Testis (tissue), 2 donors: ENCODE data around the gene WEE2.

Source experiments
- POLR2A ChIP-seq: fragments of 450-650 bp; IDR thresholded peaks from one replicate; pipeline ENCODE4 v1.6.1; 2017; ENCODE audit warnings: antibody characterized with exemption, mild to moderate bottlenecking, moderate library complexity
- TF ChIP-seq, protein P1 (sequence below), 3 experiments: fragments of 450-650 bp in 2 of 3; fragments of 200-600 bp in 1 of 3; sonication (generic) in 1 of 3; IDR thresholded peaks; one replicate each; pipeline ENCODE4 v1.5.1; 2016 to 2019; ENCODE audit warnings: antibody characterized with exemption in 3 of 3, mild to moderate bottlenecking in 2 of 3, moderate library complexity in 1 of 3

DNA sequence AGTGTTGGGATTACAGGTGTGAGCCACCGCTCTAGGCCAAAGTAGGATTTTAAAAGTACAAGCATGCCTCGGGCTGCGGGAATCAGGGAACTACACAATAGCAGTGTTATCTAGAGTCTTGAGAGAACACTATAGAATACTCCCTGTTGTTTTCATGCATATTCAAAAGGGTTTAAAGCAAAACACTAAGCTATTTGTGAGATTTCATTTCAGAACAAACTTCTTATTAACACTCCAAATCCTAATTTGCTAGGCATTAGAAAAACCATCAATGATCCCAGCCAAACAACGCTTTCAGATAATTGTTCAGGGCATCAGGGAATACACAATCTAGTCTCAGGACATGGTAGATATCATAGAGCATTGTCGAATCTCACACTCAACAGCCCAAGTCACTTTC lies 20.1 kb upstream of the WEE2 start:
- TF ChIP-seq, protein P1, sequence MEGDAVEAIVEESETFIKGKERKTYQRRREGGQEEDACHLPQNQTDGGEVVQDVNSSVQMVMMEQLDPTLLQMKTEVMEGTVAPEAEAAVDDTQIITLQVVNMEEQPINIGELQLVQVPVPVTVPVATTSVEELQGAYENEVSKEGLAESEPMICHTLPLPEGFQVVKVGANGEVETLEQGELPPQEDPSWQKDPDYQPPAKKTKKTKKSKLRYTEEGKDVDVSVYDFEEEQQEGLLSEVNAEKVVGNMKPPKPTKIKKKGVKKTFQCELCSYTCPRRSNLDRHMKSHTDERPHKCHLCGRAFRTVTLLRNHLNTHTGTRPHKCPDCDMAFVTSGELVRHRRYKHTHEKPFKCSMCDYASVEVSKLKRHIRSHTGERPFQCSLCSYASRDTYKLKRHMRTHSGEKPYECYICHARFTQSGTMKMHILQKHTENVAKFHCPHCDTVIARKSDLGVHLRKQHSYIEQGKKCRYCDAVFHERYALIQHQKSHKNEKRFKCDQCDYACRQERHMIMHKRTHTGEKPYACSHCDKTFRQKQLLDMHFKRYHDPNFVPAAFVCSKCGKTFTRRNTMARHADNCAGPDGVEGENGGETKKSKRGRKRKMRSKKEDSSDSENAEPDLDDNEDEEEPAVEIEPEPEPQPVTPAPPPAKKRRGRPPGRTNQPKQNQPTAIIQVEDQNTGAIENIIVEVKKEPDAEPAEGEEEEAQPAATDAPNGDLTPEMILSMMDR (IDR thresholded peaks at IDR 0.05), result no peak
- no peak for TF ChIP-seq POLR2A
